Endodermal cell (in vitro differentiated cells): ENCODE results near the gene TCP11L2. TPM values are rescaled to one million over a fixed set of nuclear protein-coding genes. Genes with fewer than 3 reads are reported as not detected.
A peak's percentile ranks its signal among the peaks of the same experiment; 100 is the strongest.

Experiments used
- DNase-seq: peaks from one replicate; pipeline ENCODE4 v3.0.0-alpha.2; 2017
- H3K27ac ChIP-seq: 2 replicates; pipeline ENCODE4 v1.5.1; 2013; ENCODE audit warnings: mild to moderate bottlenecking, low read depth, low read length, moderate library complexity
- H3K27me3 ChIP-seq: 2 replicates; pipeline ENCODE4 v1.6.1; 2013; ENCODE audit warnings: mild to moderate bottlenecking, low read length, moderate library complexity; ENCODE audit not compliant: insufficient read depth, control insufficient read depth, poor library complexity, severe bottlenecking
- H3K36me3 ChIP-seq: 2 replicates; pipeline ENCODE4 v1.7.0; 2013; ENCODE audit warnings: mild to moderate bottlenecking, low read length, moderate library complexity; ENCODE audit not compliant: control insufficient read depth, insufficient read depth
- H3K4me1 ChIP-seq: one replicate; pipeline ENCODE4 v1.7.0; 2013; ENCODE audit warnings: low read length; ENCODE audit not compliant: control insufficient read depth, insufficient read depth
- H3K4me3 ChIP-seq: 2 replicates; pipeline ENCODE4 v1.5.1; 2013; ENCODE audit warnings: mild to moderate bottlenecking, low read length, moderate library complexity
- H3K9ac ChIP-seq: 2 replicates; pipeline ENCODE4 v1.6.1; 2013; ENCODE audit warnings: mild to moderate bottlenecking, low read length, moderate library complexity; ENCODE audit not compliant: poor library complexity, severe bottlenecking; ENCODE audit errors: extremely low read depth
- H3K9me3 ChIP-seq: 2 replicates; pipeline ENCODE4 v1.6.1; 2013; ENCODE audit warnings: mild to moderate bottlenecking, low read length, moderate library complexity; ENCODE audit not compliant: control insufficient read depth
- H3K27ac Mint-ChIP-seq: 2 replicates; pipeline ENCODE4 v1.8.0; 2020; ENCODE audit warnings: mixed read lengths
- H3K27me3 Mint-ChIP-seq: 2 replicates; pipeline ENCODE4 v1.8.0; 2021; ENCODE audit warnings: mild to moderate bottlenecking, mixed read lengths; ENCODE audit not compliant: insufficient read depth
- H3K36me3 Mint-ChIP-seq: 2 replicates; pipeline ENCODE4 v1.8.0; 2020; ENCODE audit warnings: low read depth, mixed read lengths
- H3K4me1 Mint-ChIP-seq: 2 replicates; pipeline ENCODE4 v1.8.0; 2020; ENCODE audit warnings: mixed read lengths
- H3K4me3 Mint-ChIP-seq: 2 replicates; pipeline ENCODE4 v1.8.0; 2020; ENCODE audit warnings: mild to moderate bottlenecking, moderate library complexity, mixed read lengths
- H3K9me3 Mint-ChIP-seq: 2 replicates; pipeline ENCODE4 v1.8.0; 2020; ENCODE audit warnings: mild to moderate bottlenecking, mixed read lengths
- WGBS, 2 experiments: methylation state at CpG; one replicate each; pipeline versions ENCODE4 v1.1.5 to v1.1.7; 2013; ENCODE audit warnings: missing lambda C conversion rate in 2 of 2, mixed read lengths in 1 of 2; ENCODE audit not compliant: insufficient coverage in 1 of 2, insufficient read length in 1 of 2; 5-methylcytosine and 5-hydroxymethylcytosine counted together
- total RNA-seq, 2 donors: library from RNA; stranded (reverse); fragmentation: NEBNext Ultra II Directional in 1 of 2; extraction: Animal tissue kit (Norgen Biotek cat#: 25700) in 1 of 2; gene quantifications; 2 replicates in 1 of 2; 3 replicates in 1 of 2; pipeline ENCODE4 v1.2.1, GENCODE V29; 2021
- TF ChIP-seq, protein P1 (sequence below): fragments of 200-600 bp; sonication (generic); conservative IDR thresholded peaks from 2 replicates; pipeline ENCODE4 v1.5.0; 2021; ENCODE audit warnings: antibody characterized with exemption, mild to moderate bottlenecking

The TCP11L2 gene
- total RNA-seq, 2 donors from 2014 or later, result 7.8 to 15.3 TPM

DNA sequence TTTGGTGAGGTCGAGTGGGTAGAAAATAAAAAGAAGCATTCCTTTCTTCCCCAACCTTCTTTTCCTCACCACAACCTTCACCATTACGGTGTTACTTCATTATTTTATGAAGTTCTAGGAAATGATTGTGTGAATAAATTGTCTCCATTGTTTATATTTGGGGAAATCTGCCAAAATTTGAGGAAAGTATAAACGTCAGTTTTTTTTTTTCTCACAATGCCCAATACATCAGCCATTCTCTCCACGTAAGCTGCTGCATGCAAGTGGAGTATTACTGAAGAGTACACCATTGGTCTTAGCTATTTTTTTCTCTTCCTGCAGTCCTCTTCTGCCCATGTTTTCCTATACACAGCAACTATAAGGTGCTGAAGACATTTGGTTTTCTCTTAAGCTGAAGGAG lies 45.9 kb downstream of the TCP11L2 start:
- DNase-seq, result no peak
- Histone ChIP-seq H3K4me1 (no peaks in the 10 kb centered on the region), H3K36me3 (no peaks in the 10 kb centered on the region), H3K27me3 (peaks cover 9% of the 10 kb centered on the region), H3K9me3 (no peaks in the 10 kb centered on the region), H3K27ac (no peak overlapping the region), H3K9ac (no peak overlapping the region), H3K4me3 (no peak overlapping the region)
- Mint-ChIP-seq H3K4me3 (no peak overlapping the region), H3K27me3 (no peaks in the 10 kb centered on the region), H3K9me3 (no peaks in the 10 kb centered on the region), H3K36me3 (peaks cover 2% of the 10 kb centered on the region), H3K4me1 (no peaks in the 10 kb centered on the region), H3K27ac (no peak overlapping the region)
- 90 to 92% methylated on average over 2 of the region's 4 CpGs for WGBS, 2 experiments
- TF ChIP-seq, protein P1, sequence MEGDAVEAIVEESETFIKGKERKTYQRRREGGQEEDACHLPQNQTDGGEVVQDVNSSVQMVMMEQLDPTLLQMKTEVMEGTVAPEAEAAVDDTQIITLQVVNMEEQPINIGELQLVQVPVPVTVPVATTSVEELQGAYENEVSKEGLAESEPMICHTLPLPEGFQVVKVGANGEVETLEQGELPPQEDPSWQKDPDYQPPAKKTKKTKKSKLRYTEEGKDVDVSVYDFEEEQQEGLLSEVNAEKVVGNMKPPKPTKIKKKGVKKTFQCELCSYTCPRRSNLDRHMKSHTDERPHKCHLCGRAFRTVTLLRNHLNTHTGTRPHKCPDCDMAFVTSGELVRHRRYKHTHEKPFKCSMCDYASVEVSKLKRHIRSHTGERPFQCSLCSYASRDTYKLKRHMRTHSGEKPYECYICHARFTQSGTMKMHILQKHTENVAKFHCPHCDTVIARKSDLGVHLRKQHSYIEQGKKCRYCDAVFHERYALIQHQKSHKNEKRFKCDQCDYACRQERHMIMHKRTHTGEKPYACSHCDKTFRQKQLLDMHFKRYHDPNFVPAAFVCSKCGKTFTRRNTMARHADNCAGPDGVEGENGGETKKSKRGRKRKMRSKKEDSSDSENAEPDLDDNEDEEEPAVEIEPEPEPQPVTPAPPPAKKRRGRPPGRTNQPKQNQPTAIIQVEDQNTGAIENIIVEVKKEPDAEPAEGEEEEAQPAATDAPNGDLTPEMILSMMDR, result no peak

DNA sequence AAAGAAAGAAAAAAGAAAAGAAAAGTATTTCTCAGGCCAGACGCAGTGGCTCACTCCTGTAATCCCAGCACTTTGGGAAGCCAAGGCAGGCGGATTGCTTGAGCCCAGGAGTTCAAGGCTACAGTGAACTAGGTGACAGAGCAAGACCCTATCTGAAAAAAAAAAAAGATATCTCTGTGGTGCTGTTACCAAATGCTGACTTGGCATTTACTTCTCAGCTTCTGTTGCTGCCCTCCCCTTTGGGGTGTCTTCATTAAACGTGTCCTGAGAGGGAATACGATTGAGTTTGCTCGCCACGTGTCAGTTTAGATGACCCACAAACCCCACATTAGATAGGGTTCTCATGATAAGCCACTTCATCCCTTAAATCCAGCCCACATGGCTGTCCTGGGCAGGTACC lies 50.6 kb downstream of the TCP11L2 start:
- H3K27me3 ChIP-seq, result peaks cover 9% of the 10 kb centered on the region
- Mint-ChIP-seq H3K4me3 (no peak overlapping the region), H3K27ac (no peak overlapping the region), H3K4me1 (peaks cover under 1% of the 10 kb centered on the region), H3K9me3 (no peaks in the 10 kb centered on the region), H3K27me3 (no peaks in the 10 kb centered on the region), H3K36me3 (no peaks in the 10 kb centered on the region)
- H3K4me3 ChIP-seq, result no peak overlapping the region
- 85 to 94% methylated on average over 6 of the region's 6 CpGs for WGBS, 2 experiments
- no peaks in the 10 kb centered on the region for H3K9me3 ChIP-seq
- no peaks in the 10 kb centered on the region for H3K4me1 ChIP-seq
- no peak overlapping the region for H3K9ac ChIP-seq
- no peaks in the 10 kb centered on the region for H3K36me3 ChIP-seq
- H3K27ac ChIP-seq, result no peak overlapping the region
- no peak for DNase-seq
- TF ChIP-seq, protein P1, result no peak

DNA sequence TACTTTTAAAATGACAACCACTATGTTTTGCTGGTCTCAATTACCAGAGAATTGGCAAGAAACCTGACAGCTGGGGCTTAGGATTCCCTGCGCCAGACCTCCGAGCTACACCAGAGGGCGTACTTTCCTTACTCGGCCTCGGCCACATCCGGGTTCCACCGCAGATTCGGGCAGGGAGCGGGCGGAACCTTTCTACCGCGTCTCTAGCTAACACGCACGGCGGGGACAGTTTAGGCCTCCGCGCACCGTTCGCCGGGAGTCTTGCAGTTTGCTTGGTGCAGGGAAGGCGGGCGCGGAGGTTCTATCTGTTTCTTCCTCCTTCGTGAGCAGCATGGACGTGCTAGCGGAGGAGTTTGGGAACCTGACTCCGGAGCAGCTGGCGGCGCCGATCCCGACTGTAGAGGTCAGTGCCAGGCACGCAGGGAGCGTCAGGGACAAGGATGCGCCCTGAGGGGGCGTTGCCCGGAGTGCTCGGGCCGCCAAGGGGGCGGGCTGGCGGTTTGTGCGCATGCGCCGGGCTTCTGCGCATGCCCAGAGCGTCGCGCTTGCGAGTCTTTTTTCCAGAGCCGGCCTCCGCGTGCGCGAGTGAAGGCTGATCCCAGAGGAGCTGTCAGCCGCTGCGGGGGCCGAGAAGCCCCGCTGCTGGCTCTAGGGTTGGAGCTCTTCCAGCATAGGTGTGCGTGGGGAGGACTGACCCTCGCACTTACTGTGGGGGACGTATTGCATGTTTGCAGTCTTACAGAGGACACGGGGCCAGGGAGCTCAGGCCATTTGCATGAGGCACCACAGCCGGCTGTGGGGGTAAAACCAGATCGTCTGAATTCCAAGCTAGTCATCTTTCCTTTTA lies 55.2 kb downstream of the TCP11L2 start, which contains the start of gene POLR3B:
TSS of gene POLR3B (plus strand) at position 200 of the 847 bp plus-strand sequence. CDS start at position 332, 132 bp downstream.
- Histone ChIP-seq H3K4me3 (peak within 1 kb of the TSS; percentile 87), H3K27me3 (no peaks in the 10 kb centered on the region), H3K9me3 (no peaks in the 10 kb centered on the region), H3K36me3 (no peaks in the 10 kb centered on the region), H3K9ac (peak within 1 kb of the TSS; percentile 73), H3K4me1 (no peaks in the 10 kb centered on the region), H3K27ac (peak within 1 kb of the TSS; percentile 91)
- TF ChIP-seq, protein P1, result peak; percentile 90
- peak within 1 kb of the TSS; percentile 86 for H3K4me3 Mint-ChIP-seq
- no peaks in the 10 kb centered on the region for H3K27me3 Mint-ChIP-seq
- H3K36me3 Mint-ChIP-seq, result no peaks in the 10 kb centered on the region
- WGBS, 2 experiments, result 0% methylated on average over 37 to 63 of the region's 63 CpGs
- H3K27ac Mint-ChIP-seq, result peak within 1 kb of the TSS; percentile 96
- H3K4me1 Mint-ChIP-seq, result peaks cover 5% of the 10 kb centered on the region
- DNase-seq, result peak; percentile 99
- no peaks in the 10 kb centered on the region for H3K9me3 Mint-ChIP-seq
